PC-9 (cell line): ENCODE results near the gene CADPS2.

Experiments
- EZH2 ChIP-seq: fragments of 200-600 bp; sonication (generic); IDR thresholded peaks from 2 replicates; pipeline ENCODE4 v1.8.0; 2017; ENCODE audit warnings: antibody characterized with exemption, low read depth
- TF ChIP-seq, protein P1 (sequence below): fragments of 200-600 bp; sonication (generic); conservative IDR thresholded peaks from 2 replicates; pipeline ENCODE4 v1.6.1; 2017; ENCODE audit warnings: mixed run types, antibody characterized with exemption, mild to moderate bottlenecking, moderate library complexity

DNA sequence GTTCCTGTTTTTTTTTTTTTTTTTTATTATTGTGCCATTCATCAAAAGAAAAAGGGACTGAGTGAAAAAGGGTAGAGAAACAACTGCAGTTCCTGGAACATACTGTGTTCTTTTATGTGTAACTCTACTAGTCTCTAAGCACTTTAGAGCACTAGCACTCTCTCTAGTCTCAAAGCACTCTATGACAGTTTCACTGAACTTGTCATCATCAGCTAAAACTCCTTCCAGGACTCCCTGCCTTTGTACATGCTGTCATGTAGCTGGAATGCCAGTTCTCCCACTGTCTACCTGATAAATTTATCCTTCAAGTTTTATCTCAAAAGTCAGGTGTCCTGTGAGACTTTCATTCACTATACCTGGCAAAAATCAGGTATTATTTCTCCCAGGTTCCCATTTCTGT lies 333.5 kb downstream of the CADPS2 start:
- TF ChIP-seq, protein P1, sequence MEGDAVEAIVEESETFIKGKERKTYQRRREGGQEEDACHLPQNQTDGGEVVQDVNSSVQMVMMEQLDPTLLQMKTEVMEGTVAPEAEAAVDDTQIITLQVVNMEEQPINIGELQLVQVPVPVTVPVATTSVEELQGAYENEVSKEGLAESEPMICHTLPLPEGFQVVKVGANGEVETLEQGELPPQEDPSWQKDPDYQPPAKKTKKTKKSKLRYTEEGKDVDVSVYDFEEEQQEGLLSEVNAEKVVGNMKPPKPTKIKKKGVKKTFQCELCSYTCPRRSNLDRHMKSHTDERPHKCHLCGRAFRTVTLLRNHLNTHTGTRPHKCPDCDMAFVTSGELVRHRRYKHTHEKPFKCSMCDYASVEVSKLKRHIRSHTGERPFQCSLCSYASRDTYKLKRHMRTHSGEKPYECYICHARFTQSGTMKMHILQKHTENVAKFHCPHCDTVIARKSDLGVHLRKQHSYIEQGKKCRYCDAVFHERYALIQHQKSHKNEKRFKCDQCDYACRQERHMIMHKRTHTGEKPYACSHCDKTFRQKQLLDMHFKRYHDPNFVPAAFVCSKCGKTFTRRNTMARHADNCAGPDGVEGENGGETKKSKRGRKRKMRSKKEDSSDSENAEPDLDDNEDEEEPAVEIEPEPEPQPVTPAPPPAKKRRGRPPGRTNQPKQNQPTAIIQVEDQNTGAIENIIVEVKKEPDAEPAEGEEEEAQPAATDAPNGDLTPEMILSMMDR, result no peak
- TF ChIP-seq EZH2, result no peak
